Stimulated activated CD8-positive, alpha-beta memory T cell treated with anti-CD3 and anti-CD28 coated beads, Interleukin-4, amount 100 ng/mL, for 24 hours (primary cell): Measurements from ENCODE around the gene GPR176.

Experiments used
- DNase-seq: peaks from one replicate; pipeline ENCODE4 v3.0.0-alpha.2; 2020; ENCODE audit warnings: low read depth

The GPR176 gene, protein sequence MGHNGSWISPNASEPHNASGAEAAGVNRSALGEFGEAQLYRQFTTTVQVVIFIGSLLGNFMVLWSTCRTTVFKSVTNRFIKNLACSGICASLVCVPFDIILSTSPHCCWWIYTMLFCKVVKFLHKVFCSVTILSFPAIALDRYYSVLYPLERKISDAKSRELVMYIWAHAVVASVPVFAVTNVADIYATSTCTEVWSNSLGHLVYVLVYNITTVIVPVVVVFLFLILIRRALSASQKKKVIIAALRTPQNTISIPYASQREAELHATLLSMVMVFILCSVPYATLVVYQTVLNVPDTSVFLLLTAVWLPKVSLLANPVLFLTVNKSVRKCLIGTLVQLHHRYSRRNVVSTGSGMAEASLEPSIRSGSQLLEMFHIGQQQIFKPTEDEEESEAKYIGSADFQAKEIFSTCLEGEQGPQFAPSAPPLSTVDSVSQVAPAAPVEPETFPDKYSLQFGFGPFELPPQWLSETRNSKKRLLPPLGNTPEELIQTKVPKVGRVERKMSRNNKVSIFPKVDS

DNA sequence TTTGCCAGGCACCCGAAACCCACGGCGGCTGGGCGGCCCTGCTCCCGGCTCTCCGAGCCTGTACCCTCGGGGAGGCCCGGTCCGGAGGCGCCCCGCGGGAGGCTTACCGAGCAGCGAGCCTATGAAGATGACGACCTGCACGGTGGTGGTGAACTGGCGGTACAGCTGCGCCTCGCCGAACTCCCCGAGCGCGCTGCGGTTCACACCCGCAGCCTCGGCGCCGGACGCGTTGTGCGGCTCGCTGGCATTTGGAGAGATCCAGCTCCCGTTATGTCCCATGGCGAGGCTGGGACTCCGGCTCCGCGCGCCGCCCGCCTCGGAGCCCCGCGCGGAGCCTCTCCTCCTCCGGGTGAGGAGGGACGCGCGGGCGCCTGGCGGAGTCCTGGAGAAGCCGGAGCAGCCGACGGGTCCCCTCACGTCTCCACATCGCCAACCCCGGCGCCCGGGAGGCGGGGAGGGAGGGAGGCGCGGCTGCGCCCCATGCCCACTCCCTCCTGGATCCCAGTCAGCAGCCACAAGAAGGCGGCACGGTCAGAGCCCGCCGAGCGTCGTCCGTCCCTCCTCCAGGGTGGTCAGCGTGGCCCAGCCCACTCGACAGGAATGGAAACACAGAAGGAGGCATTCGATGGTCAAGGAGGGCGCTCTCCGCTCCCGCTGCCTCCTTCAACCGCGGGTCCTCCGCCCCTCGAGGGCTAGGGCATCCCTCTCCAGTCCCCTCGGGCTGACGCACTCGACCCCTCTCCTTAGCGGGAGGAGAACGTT, at the start of gene GPR176:
Gene GPR176, minus strand, starts transcription at position 519 of the 762 bp plus-strand sequence. Its CDS starts 240 bp downstream, at position 279.
- no peak for DNase-seq

DNA sequence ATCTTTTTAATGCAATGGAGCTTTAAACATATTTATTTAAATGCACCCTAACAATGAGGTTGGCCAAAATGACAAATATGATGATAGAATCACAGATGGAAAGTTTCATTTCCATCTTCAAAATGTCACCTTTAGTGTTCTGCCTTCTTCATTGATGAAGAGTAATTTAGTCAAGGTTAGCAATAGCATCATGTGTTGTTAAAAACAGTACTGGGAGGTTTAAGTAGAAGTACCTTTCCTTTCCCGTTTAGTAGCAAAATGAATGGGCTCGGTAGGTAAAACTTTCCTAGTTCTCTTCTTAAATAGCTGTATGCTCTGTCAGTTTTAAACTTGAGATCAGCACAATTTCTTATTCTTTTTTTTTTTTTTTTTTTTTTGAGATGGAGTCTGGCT, 48.9 kb upstream of the GPR176 start:
- no peak for DNase-seq

DNA sequence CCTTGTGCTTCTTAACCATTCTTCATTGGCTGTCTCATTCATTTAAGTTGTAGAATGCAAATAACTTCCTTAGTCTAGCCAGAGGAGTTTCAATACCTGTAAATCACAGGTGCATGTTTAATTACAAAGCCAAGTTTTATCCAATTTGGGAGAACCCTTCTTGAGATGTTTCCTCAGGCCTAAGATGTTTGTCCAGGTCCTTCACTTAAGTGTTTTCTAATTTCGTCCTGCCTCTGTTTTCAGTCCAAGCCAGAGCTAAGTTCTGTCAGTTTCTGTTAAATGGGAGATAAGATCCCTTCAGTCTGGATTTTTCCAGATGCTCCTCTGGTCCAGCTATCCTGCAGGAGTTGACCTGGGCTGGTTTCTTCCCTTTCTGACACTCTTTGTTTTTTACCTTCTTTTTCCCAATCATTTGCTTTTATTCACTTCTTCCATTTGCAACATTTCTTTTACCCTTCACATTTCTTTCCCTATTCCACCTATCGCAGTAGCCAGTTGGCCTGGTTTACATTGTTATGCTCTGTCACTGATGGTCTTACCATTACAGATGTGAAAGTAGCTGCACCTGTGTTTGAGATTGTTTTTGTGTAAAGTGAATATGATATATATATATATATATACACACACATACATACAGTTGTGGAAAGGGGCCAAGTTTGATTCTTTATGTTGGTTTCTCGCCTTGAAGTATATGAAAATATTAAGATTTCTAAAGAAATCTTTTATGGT, 48.4 kb upstream of the GPR176 start:
- no peak for DNase-seq

DNA sequence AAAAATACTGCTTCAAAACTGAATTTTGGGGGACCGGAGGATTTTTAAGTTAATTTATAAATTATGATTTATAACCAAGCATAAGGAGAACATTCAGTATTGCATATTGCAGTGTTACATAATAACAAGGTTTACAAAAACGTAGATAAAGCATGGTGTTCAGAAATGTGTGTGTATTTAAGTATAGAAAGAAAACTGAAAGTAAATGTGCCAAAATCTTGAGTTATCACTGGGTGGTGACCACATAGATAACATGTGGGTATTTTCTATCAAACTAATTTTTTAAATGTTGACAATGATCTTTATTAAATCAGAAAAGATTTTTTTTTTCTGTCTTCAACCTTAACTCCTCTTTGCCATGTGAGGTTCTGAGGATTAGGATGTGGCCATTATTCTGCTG, 46.5 kb upstream of the GPR176 start:
- no peak for DNase-seq

DNA sequence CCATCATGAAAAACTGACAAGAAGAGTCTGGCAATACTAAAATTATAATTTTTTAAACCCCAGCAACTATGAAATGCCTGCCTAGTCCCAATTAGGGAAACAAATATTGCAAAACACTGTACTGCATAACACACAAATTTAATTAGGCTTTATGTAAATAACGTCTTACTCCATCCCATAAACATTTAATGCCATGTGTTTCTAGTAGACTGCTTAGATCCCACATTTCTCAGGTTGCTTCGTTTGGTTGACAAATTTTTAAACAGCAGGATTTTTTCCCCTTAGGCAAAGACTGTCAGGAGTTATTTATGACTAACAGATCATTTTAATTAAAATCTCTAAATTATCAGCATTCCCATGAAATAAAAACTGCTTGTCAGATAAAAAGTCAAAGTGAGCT, 43.7 kb upstream of the GPR176 start:
- no peak for DNase-seq

DNA sequence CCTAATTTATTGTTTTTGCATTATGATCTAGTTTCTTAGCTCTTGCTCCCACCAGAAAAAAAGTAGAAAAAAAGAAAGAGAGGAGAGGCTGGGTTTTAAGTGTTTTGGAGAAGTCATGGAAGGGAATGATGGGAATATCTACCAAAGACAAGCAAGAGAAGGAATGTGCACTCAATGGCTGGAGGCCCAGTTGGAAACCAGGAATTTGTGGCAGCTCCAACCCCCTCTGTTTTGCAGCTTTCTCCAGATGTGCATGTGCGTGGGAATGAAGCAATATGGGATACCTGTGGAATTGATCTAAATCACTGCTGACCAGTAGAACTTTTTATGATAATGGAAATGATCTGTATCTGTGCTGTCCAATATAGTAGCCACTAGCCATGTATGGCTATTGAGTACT, 41.0 kb upstream of the GPR176 start:
- DNase-seq = no peak

DNA sequence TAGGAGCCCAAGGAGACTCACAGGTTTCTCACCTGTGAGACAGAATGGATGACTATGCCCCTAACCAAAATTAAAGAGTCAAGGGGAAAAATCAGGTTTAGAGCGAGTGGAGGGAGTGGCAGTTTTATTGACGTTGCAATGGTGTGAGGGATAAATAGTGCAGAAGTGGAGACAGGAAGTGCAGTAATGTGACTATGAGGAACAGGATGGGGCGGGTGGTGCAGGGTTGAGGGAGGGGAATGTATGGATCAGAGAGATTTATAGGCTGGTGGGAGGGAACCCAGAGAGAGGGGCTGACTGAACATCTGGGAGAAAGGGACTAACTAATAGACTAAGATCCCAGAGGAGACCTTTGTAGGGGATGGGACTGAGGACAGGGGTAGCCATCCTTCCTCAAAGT, 40.3 kb upstream of the GPR176 start:
- DNase-seq = no peak

DNA sequence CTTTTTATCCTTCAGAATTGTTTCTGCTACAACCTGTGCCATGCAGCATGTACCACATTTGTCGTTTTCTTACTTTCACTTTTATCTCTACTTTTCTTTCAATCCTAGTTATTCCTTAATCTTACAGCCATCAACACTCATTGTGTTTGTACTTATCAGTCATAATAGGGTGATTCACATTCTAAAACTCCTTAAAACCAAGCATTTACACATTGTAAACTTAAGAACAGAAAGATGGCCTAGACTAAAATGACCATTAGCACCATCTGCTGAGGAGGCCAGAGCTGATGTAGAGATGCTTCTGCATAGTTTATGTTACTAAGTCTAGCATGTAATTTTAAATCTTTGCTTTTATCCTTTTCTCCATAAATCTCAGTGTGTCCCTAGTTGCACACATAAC, 39.3 kb upstream of the GPR176 start:
- DNase-seq = no peak

DNA sequence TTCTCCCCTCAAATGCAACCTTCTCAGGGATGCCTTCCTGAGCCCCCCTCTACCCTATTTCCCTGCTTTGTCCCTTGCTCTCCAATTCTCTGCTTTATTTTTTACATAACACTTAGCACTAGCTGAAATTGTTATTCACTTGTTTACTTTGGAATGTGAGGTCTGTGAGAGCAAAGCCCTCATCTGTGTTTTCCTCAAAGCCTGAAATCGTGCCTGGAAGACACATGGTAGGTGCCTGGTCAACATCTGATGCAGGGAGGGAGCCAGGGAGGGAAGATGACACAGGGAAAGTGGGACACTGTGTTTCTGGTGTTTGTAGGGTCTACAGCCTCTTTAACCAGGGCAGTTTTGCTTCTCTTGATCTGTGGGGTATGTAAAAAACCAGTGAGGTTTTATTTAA, 37.4 kb upstream of the GPR176 start:
- no peak for DNase-seq

DNA sequence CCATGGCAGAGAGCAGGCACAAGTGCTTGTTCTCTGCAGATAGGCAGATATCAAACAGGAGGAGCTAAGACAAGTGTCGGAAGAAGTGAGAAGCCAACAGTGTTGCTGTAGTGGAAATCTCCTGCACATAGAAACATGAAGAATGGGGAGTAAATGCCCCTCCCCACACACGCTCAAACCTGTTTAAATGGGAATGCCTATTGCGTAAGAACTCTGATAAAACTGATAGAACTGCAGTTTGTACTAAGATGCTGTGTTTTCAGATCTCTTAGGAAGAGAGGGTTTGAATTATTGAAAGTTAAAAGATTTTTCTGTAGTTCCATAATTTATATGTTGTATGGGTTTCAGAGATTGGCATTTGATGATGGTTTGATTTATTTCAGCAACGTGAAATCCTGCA, 33.5 kb upstream of the GPR176 start:
- no peak for DNase-seq

DNA sequence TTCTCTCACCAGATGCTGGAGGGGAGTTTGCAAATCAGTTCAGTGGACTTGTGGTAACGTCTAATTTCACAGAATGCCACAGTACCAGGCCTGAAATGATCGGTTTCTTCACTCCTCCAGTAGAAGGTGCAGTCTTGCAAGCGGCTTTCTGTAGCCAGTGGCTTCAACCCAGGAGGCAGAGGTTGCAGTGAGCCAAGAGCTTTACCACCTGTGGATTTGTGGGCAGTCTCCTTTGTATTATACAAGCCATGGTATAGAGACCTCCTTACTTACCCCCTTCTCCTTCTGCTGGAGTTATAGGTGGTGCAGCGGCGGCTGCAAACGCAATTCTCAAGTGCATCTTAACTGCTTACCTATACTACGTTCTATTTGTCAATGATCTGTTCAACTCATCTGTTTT, 31.5 kb upstream of the GPR176 start:
- DNase-seq = no peak

DNA sequence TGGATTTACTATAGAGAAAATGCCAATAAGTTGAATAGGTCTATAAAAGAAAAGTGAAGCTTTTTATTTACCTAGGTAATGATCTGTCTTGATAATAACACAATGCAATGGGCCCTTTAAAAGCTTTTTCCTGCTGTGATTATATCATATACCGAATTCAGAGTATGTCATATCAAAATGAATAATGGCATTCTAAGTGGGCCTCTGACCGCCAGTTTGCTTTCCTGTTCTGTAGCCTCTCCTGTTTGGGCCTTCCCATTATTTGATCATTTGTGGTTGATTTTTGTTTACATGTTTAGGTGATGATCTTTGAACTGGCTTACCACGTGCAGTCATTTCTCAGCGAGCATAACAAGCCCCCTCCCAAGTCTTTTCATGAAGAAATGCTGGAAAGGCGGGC, 28.8 kb upstream of the GPR176 start:
- DNase-seq = no peak

DNA sequence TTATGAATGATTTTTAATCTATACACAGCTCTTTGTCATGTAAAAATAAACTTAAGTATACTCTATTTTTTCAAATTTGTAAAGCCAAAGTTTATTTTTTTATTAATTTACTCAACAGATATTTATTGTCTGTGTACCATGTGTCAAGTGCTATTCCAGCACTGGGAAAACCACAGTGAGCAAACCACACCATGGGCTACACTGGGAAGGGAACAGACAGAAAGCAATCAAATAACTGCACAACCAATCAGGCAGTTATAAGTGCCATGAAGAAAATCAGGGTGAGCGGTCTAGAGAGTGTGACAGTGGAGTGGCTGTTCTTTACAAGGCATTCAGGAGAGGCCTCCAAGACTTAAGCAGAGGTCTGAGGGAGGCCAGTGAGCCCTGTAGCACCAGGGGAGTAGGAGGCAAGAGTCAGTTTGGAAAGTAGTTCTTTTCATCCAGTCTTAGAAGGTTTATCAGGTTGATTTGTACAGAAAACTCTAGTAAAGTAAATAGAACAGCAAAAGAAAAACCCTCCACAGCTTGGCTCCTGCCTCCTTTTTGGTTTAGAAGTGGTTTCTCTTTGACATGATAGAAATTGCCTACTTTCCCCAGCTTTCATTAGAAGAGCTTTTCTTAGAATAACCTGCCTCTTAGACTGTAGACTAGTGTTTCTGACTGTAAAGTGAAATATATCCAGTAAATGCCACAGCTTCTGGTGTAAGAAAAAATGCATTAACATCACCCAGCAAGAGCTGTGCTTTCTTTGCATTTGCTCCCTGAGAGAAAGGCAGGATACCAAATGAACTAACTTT, 27.5 kb upstream of the GPR176 start:
- no peak for DNase-seq

DNA sequence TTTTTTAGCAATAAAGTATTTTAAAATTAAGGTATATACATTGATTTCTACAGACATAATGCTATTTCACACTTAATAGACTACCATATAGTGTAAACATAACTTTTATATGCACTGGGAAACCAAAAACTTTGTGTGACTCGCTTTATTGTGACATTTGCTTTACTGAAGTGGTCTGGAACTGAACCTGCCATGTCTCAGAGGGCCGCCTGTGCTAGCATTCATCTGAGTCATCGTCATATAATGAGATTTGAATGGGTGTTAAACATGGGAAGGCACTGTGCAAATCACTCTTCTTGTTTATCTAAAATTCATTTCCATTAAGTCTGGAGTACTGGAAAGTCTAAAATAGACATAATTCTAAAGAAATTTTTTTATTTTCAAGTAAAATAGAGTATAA, 26.8 kb upstream of the GPR176 start:
- no peak for DNase-seq

DNA sequence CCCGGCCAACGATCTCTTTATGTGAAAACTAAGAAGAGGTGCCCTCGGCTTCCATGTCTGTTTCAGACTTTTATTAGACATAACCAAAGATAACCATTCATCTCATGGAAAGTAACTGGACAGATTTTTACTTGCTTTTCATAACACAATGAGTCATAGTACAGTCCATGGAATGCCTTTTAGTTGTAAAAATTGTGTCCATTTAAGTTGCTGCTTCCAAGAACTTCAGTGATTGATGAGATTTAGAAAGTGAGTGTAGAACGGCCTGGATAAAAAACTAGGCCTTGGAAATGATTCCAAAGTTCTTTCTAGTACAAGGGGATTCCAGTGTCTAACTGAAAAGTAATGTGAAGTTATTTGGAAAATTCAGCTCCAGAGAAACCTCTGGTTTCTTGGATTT, 24.7 kb upstream of the GPR176 start:
- no peak for DNase-seq

DNA sequence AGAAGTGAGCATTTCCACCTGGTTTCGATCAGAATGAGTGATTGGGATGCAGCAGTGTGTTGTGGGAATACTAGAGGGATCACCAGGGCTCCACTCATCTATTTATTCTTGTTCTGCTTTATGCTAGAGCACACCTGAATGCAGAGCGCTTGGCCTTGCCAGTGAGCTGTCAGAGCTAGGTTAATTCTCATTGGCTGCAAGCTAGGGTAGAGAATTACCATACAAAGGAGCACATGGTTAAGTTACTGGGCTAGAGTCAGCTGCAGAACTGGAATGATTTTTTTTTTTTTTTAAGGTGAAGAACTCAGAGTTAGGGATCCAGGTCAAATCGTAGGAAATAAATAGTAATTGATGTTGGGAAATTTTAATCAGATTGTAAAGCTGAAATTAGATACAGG, 22.7 kb upstream of the GPR176 start:
- DNase-seq = no peak

DNA sequence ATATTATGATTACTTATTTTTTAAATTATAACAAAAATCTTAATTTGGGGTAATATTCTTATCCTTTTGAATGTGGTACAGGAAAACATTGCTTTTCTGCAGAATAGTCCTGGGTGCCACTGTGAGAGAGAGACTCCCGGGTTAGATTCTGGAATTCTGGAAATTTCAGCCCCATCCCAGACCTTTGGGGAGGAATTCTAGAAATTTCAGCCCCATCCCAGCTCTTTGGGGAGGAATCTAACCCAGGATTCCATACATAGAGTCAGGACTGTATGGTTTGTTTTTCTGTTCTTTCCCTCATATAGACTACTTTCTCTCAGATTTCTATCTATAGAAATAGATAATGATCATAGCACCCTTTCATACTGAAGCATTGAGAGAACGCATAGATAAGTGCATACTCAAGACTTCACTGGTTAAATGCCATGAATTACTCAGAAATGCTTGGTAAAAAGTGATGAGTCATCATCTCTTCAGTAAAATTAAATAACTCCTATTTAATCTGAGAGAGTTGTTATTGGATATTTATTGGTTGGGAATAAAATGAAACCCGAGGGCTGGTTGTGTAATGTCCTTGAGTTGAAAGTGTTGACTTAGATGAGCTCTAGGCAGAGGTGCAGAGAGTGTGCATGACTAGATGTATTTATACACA, 22.2 kb upstream of the GPR176 start:
- no peak for DNase-seq

DNA sequence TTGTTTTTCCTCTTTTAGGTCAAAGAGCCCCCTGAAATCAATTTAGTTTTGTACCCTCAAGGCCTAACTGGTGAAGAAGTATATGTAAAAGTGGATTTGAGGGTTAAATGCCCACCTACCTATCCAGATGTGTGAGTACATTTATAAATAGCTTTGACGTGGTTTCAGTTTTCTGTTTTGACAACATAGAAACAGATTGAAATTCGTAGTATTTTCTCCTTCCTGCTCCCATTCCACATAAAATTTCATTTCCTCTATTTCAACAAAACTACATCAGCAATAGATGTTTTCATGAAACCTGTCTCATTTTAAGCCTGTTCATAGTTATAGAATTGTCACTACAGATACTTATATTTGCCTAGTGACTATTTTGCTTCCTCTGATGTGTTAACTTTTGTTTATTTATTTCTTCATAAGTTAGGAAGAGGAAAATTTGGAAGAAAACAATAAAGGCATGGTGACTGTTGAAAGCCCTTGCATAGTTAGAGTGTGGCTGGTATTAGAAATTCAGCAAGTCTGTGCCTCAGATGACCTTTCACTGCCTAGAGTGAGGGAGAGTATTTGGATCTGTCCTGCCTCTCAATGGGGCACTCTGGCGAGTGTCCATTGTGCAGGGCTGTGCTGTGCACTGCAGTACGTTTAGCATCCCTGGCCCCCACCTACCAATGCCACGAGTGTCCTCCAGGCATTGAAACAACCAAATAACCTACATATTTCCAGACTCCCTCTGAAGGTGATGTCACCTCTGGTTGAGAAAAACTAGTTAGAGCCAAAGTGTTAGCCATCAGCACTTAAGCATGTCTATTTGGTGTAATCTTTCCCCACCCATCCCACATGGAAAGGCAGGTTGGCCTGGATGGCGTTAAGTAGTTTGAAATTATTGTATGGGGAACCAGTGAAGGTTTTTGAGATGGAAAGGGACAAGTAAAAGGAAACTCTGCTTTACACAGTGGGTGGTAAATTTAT, 19.7 kb upstream of the GPR176 start:
- DNase-seq = no peak

DNA sequence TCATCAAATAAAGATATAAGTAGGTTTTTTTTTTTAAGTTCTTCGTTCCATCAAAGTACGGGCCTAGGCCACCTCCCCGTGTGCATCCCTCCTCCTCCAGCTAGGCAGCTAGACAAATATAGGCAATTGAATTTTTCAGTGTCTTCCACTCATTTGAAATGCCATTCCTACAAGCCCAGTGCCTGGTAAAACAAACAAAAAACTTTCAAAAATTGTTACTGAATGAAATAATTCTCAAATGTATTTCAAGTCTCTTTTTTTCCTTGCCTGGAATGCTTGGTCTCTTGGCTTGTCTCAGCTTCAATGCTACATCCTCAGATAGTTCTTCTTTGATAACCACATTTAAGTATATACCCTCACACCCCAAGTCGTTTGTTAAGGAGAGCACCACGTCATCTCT, 17.6 kb upstream of the GPR176 start:
- DNase-seq = no peak

DNA sequence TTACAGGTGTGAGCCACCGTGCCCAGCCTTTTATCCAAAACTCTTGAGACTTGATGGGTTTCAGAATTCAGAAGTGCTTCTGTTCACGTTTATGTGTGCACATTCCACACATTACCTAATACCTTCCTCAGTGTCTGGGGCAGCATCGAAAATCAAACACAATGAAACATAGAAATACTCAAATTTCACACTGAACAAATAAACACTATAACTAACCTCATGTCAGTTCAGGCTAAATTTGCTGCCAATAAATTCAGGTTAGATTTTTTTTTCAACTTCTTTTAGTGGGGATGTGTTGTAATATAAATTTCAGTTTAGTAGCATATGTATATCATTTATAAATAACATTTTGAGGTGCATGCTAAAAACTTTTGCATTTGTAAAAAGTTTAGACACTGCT, 16.6 kb upstream of the GPR176 start:
- DNase-seq = no peak
